ENCODE results near the gene MLLT3. TPM values are rescaled to one million over a fixed set of nuclear protein-coding genes. Genes with fewer than 3 reads are reported as not detected.

The MLLT3 gene
- total and polyA plus RNA-seq, 2 of the 13 experiments (the other 11 are each of a cell fraction or from before 2014, with no cell fraction given): 12.3 to 12.6 TPM

- in situ Hi-C loops (cut with HindIII; ENCODE audit: extremely low pct_ligation_motif_present, low pct_unique_long_range_greater_than_20kb): no loop called here
- no peak for ATAC-seq
- 70% methylated on average over 4 of the region's 4 CpGs for WGBS (ENCODE audit: low lambda C conversion rate)
- ChIA-PET CTCF (ENCODE audit: low intra/inter-chr PET ratio, low total read pairs) (no interaction called here), POLR2A (no interaction called here)
- no peaks in the 10 kb centered on the region for H3K79me2 ChIP-seq (ENCODE audit: insufficient read depth, low read length)
- no peaks in the 10 kb centered on the region for H4K20me1 ChIP-seq (ENCODE audit: insufficient read depth, low read length)
- no peak overlapping the region for H3K4me3 ChIP-seq (replicated peaks in 1 of 3; ENCODE audit: insufficient read depth in 1 of 3, low read depth in 2 of 3, low read length in 3 of 3)
- H3K4me2 ChIP-seq (ENCODE audit: low read depth, low read length): no peak overlapping the region
- no peak for DNase-seq (ENCODE audit: low spot score)
- H3K9me3 ChIP-seq (ENCODE audit: low read length): no peaks in the 10 kb centered on the region
- no TSS peak for BruUV-seq (replicated peaks)
- intact Hi-C loops (cut with micrococcal nuclease; ENCODE audit: unreplicated experiment): no loop called here
- H3K4me1 ChIP-seq (ENCODE audit: insufficient read depth, low read length): no peaks in the 10 kb centered on the region
- H3K9ac ChIP-seq (ENCODE audit: insufficient read depth, low read depth, low read length): no peak overlapping the region
- H2AFZ ChIP-seq (ENCODE audit: low read length): no peak overlapping the region
- no peak overlapping the region for H3K27ac ChIP-seq (ENCODE audit: extremely low read length, insufficient read depth, low read length)
- H3K36me3 ChIP-seq (replicated peaks in 1 of 2; ENCODE audit: control insufficient read depth in 1 of 2, insufficient read depth in 2 of 2, low read length in 2 of 2): no peaks in the 10 kb centered on the region
- FAIRE-seq: no peak
- H3K27me3 ChIP-seq (ENCODE audit: control insufficient read depth in 1 of 2, insufficient read depth in 2 of 2, low read length in 2 of 2): no peaks in the 10 kb centered on the region
- TF ChIP-seq ZNF775 (CRISPR knock-in tag; IDR thresholded peaks at IDR 0.05; ENCODE audit: borderline replicate concordance) (no peak), KDM6A (CRISPR knock-in tag; IDR thresholded peaks at IDR 0.05; ENCODE audit: low read depth) (no peak), ZNF230 (CRISPR knock-in tag; IDR thresholded peaks at IDR 0.05) (no peak), HNF1B (CRISPR knock-in tag; IDR thresholded peaks at IDR 0.05) (no peak), POLR2A (IDR thresholded peaks at IDR 0.05; ENCODE audit: insufficient read depth in 1 of 2, low read depth in 2 of 2, low read length in 2 of 2) (no peak), ZNF451 (CRISPR knock-in tag; IDR thresholded peaks at IDR 0.05) (no peak), ZBTB38 (CRISPR knock-in tag; IDR thresholded peaks at IDR 0.05) (no peak), TBX3 (IDR thresholded peaks at IDR 0.05; ENCODE audit: borderline replicate concordance) (no peak), HNF1A (IDR thresholded peaks at IDR 0.05; ENCODE audit: low read depth) (no peak), HNF1A (CRISPR knock-in tag; IDR thresholded peaks at IDR 0.05; ENCODE audit: borderline replicate concordance) (no peak), ZNF773 (CRISPR knock-in tag; IDR thresholded peaks at IDR 0.05; ENCODE audit: borderline replicate concordance) (no peak), NCOR1 (IDR thresholded peaks at IDR 0.05; ENCODE audit: borderline replicate concordance, low read length) (no peak), ZNF180 (CRISPR knock-in tag; IDR thresholded peaks at IDR 0.05; ENCODE audit: borderline replicate concordance, low read depth) (no peak)
These were observed 180.4 kb downstream of the MLLT3 start for GRCh38 chr9:20441711-20442423.

Data from HepG2 (cell line).